Measurements from ENCODE around the gene VEZT. TPM values are rescaled to one million over a fixed set of nuclear protein-coding genes. Genes with fewer than 3 reads are reported as not detected.

The VEZT gene
- polyA plus RNA-seq, 4 donors = 11.3 to 49.7 (median 18.1) TPM

DNA sequence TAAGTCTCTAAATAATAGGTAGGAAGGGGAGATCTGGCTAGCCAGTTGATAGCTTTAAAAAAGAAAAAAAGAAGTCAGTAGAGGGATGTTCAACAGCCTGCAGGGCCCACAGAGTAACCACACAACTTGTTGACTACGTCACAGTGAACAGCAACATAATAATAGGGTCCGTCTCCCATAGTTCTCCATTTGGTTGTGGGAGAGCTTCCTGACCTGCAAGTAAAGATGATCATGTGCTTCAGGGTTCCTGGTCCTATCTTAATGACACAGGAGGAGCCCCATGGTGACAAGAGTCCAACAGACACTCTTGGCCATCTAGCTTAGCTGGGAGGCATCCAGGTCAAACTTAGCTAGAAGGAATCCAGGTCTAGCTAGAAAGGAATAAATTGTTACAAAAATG, 36.5 kb upstream of the VEZT start:
- Histone ChIP-seq H3K4me1 (ENCODE audit: control insufficient read depth in 3 of 3, insufficient read depth in 2 of 3, low read depth in 1 of 3, low read length in 2 of 3) (peaks cover 0 to 10% (median 0%) of the 10 kb centered on the region in 3 donors), H3K36me3 (ENCODE audit: control insufficient read depth in 3 of 3, insufficient read depth in 2 of 3, low read depth in 1 of 3, low read length in 3 of 3) (peaks cover 0 to 22% (median 0%) of the 10 kb centered on the region in 3 donors), H3K27me3 (ENCODE audit: control insufficient read depth in 3 of 3, insufficient read depth in 3 of 3, low read length in 3 of 3) (no peaks in the 10 kb centered on the region), H3K27ac (ENCODE audit: low read depth in 1 of 3, low read length in 2 of 3) (peak overlapping the region in 1 of 3 donors; percentile 74), H3K4me3 (ENCODE audit: low read depth in 1 of 3, low read length in 3 of 3) (no peak overlapping the region), H3K9me3 (ENCODE audit: control insufficient read depth in 2 of 2, insufficient read depth in 1 of 2, low read depth in 1 of 2, low read length in 1 of 2) (no peaks in the 10 kb centered on the region)
- FAIRE-seq (no peak), DNase-seq (peak in 1 of 2 donors; percentile 63)
- 89 to 93% (median 90%) methylated on average over 2 of the region's 2 CpGs for WGBS, 3 donors

DNA sequence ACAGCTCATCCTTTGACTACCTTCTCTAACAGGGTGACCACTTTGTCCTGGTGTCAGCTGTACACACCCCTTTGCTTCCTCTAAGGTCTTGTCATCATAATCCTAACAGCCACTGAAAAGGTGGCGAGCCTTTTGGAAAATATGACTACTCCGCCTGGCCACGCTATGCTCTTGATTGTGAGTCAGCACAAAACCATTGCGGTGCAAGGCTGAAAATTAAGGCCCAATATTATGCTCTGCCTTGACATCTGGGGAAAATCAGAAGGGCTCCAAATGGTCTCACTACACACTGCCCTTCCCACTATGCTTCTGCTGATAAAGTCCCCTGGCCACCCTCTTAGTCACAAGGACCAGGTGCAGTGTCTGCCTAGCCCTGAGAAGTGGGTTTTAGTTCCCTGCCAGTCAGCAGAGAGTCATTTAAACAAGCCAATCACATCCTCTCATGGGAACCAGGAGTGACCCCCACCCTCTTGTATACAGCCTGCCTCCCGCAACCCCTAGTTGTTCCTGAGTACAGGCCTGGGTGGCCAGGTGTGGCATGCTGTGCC, 34.7 kb upstream of the VEZT start:
- Histone ChIP-seq H3K4me3 (ENCODE audit: low read depth in 1 of 3, low read length in 3 of 3) (no peak overlapping the region), H3K27ac (ENCODE audit: low read depth in 1 of 3, low read length in 2 of 3) (no peak overlapping the region), H3K27me3 (ENCODE audit: control insufficient read depth in 3 of 3, insufficient read depth in 3 of 3, low read length in 3 of 3) (no peaks in the 10 kb centered on the region), H3K4me1 (ENCODE audit: control insufficient read depth in 3 of 3, insufficient read depth in 2 of 3, low read depth in 1 of 3, low read length in 2 of 3) (peaks cover 0 to 12% (median 0%) of the 10 kb centered on the region in 3 donors), H3K36me3 (ENCODE audit: control insufficient read depth in 3 of 3, insufficient read depth in 2 of 3, low read depth in 1 of 3, low read length in 3 of 3) (peaks cover 0 to 22% (median 0%) of the 10 kb centered on the region in 3 donors), H3K9me3 (ENCODE audit: control insufficient read depth in 2 of 2, insufficient read depth in 1 of 2, low read depth in 1 of 2, low read length in 1 of 2) (no peaks in the 10 kb centered on the region)
- FAIRE-seq = no peak
- no peak for DNase-seq
- 68 to 75% (median 71%) methylated on average over 5 of the region's 5 CpGs for WGBS, 3 donors

DNA sequence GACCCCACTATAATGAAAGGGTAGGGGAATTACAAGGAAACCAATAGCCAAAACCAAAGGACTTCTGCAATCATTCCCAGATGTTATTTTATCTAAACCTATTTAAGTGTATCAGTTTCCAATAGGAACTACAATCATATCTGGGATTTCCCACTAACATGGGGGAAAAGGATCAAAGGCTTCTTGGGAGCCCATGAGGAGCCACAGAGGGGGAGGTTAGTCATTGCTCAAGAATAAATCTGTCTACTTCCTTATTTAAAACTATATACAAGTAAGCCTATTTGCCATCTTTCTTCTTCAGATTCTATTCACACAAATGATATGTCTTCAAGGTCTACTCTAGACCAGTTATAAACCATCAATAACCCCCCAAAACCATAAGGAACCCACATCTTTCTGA, 33.5 kb upstream of the VEZT start:
- no peak overlapping the region for H3K4me3 ChIP-seq (ENCODE audit: low read depth in 1 of 3, low read length in 3 of 3)
- peaks cover 0 to 21% (median 0%) of the 10 kb centered on the region in 3 donors for H3K4me1 ChIP-seq (ENCODE audit: control insufficient read depth in 3 of 3, insufficient read depth in 2 of 3, low read depth in 1 of 3, low read length in 2 of 3)
- H3K9me3 ChIP-seq (ENCODE audit: control insufficient read depth in 2 of 2, insufficient read depth in 1 of 2, low read depth in 1 of 2, low read length in 1 of 2) = no peaks in the 10 kb centered on the region
- peaks cover 0 to 20% (median 0%) of the 10 kb centered on the region in 3 donors for H3K36me3 ChIP-seq (ENCODE audit: control insufficient read depth in 3 of 3, insufficient read depth in 2 of 3, low read depth in 1 of 3, low read length in 3 of 3)
- FAIRE-seq (no peak), DNase-seq (no peak)
- H3K27ac ChIP-seq (ENCODE audit: low read depth in 1 of 3, low read length in 2 of 3) = no peak overlapping the region
- H3K27me3 ChIP-seq (ENCODE audit: control insufficient read depth in 3 of 3, insufficient read depth in 3 of 3, low read length in 3 of 3) = no peaks in the 10 kb centered on the region

DNA sequence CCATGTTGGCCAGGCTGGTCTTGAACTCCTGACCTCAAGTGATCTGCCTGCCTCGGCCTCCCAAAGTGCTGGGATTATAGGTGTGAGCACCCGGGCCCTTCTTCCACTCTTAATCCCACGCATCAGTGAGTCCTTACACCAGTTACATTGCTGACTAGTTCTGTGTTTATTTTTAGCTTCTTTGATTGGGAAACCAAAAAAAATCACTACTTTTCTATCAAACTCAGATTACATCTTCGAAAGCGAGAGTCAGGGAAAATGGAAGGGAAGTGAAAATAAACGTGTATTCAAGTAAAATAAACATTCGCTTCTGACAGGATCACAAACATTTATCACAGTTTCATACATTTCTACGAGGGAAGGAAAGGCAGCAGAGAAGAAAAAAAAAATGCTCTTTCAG, 32.5 kb upstream of the VEZT start:
- Histone ChIP-seq H3K4me3 (ENCODE audit: low read depth in 1 of 3, low read length in 3 of 3) (no peak overlapping the region), H3K27me3 (ENCODE audit: control insufficient read depth in 3 of 3, insufficient read depth in 3 of 3, low read length in 3 of 3) (no peaks in the 10 kb centered on the region), H3K36me3 (ENCODE audit: control insufficient read depth in 3 of 3, insufficient read depth in 2 of 3, low read depth in 1 of 3, low read length in 3 of 3) (peaks cover 0 to 18% (median 0%) of the 10 kb centered on the region in 3 donors), H3K27ac (ENCODE audit: low read depth in 1 of 3, low read length in 2 of 3) (no peak overlapping the region), H3K9me3 (ENCODE audit: control insufficient read depth in 2 of 2, insufficient read depth in 1 of 2, low read depth in 1 of 2, low read length in 1 of 2) (no peaks in the 10 kb centered on the region), H3K4me1 (ENCODE audit: control insufficient read depth in 3 of 3, insufficient read depth in 2 of 3, low read depth in 1 of 3, low read length in 2 of 3) (peaks cover 0 to 21% (median 0%) of the 10 kb centered on the region in 3 donors)
- 79 to 89% (median 87%) methylated on average over 8 of the region's 8 CpGs for WGBS, 3 donors
- DNase-seq (no peak), FAIRE-seq (no peak)

DNA sequence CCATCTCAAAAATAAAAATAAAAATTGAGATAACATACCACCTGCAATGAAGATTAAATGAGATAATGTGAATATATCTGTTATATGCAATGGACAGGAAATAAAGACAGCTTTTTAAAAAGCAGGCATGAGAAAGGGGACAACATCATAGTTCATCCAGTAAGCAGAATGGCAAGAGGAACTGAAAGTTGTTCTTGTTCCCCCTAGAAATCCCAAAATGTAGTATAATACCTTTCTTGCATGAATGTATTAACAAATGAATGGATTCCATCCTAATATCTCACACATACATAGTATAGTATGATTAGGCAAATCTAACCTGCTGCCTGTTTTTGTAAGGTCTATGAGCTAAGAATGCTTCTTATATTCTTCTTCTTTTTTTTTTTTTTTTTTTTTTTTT, 31.8 kb upstream of the VEZT start:
- no peaks in the 10 kb centered on the region for H3K27me3 ChIP-seq (ENCODE audit: control insufficient read depth in 3 of 3, insufficient read depth in 3 of 3, low read length in 3 of 3)
- DNase-seq (no peak), FAIRE-seq (no peak)
- no peaks in the 10 kb centered on the region for H3K9me3 ChIP-seq (ENCODE audit: control insufficient read depth in 2 of 2, insufficient read depth in 1 of 2, low read depth in 1 of 2, low read length in 1 of 2)
- peaks cover 0 to 18% (median 0%) of the 10 kb centered on the region in 3 donors for H3K36me3 ChIP-seq (ENCODE audit: control insufficient read depth in 3 of 3, insufficient read depth in 2 of 3, low read depth in 1 of 3, low read length in 3 of 3)
- H3K4me1 ChIP-seq (ENCODE audit: control insufficient read depth in 3 of 3, insufficient read depth in 2 of 3, low read depth in 1 of 3, low read length in 2 of 3) = peaks cover 0 to 19% (median 0%) of the 10 kb centered on the region in 3 donors
- H3K27ac ChIP-seq (ENCODE audit: low read depth in 1 of 3, low read length in 2 of 3) = no peak overlapping the region
- H3K4me3 ChIP-seq (ENCODE audit: low read depth in 1 of 3, low read length in 3 of 3) = no peak overlapping the region

DNA sequence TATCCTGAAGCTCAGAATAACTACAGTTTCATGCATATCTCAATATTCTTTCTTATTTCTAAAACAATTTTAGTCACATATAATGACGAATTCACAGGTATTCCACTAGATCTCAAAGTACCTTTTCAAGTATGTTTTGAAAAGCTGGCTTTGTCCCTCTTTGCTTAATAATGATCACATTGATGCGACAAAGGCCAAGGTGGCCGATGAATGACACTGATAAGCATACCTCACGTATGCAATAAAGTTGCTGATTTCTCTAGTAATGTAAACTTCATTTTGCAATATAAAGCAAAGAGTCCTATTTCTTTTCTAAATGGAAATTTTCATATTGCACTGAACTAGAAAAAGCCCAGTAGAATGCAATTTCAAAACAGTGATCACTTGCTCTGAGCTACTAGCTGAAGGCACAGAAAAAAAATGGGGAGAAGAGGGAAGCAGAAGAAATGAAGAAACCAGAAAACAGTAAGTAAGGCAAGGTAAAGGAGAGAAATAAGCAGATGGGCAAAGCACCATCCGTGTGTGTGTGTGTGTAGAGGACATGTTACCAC, 29.7 kb upstream of the VEZT start:
- peak in 1 of 2 donors; percentile 68 for DNase-seq
- Histone ChIP-seq H3K9me3 (ENCODE audit: control insufficient read depth in 2 of 2, insufficient read depth in 1 of 2, low read depth in 1 of 2, low read length in 1 of 2) (no peaks in the 10 kb centered on the region), H3K27me3 (ENCODE audit: control insufficient read depth in 3 of 3, insufficient read depth in 3 of 3, low read length in 3 of 3) (no peaks in the 10 kb centered on the region), H3K4me1 (ENCODE audit: control insufficient read depth in 3 of 3, insufficient read depth in 2 of 3, low read depth in 1 of 3, low read length in 2 of 3) (peaks cover 0 to 12% (median 0%) of the 10 kb centered on the region in 3 donors), H3K4me3 (ENCODE audit: low read depth in 1 of 3, low read length in 3 of 3) (no peak overlapping the region), H3K36me3 (ENCODE audit: control insufficient read depth in 3 of 3, insufficient read depth in 2 of 3, low read depth in 1 of 3, low read length in 3 of 3) (peaks cover 0 to 13% (median 0%) of the 10 kb centered on the region in 3 donors), H3K27ac (ENCODE audit: low read depth in 1 of 3, low read length in 2 of 3) (peak overlapping the region in 1 of 3 donors; percentile 75)
- WGBS, 3 donors = 18 to 58% (median 45%) methylated on average over 5 of the region's 5 CpGs
- FAIRE-seq = no peak

DNA sequence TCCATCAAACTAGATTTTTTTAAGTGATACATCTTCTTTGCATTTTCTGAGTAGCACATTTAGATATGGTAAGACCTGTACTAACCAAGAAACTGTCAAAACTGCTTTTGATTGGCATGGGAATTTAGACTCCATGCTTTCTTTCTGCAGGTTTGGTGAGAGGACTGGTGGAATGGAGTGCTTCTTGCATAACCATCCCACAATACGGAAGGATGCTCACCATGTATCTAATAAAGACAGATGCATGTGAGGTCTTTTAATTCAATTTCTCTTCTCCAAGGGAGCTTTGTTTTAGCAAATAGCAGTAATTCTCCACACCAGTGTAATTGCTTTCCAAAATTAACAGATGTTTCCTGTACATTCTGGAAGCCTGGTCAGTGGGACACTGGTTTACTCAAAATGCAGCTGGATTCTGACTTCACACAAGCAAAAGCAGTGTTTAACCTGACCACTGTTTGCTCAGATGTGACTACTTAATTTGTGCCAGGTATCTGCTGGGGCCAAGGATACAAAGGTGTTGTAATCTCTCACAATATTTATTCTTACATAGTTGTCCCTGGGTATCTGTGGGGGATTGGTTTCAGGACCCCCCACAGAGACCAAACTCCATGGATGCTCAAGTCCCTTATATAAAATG, 26.4 kb upstream of the VEZT start:
- no peak overlapping the region for H3K27ac ChIP-seq (ENCODE audit: low read depth in 1 of 3, low read length in 2 of 3)
- peaks cover 0 to 12% (median 0%) of the 10 kb centered on the region in 3 donors for H3K4me1 ChIP-seq (ENCODE audit: control insufficient read depth in 3 of 3, insufficient read depth in 2 of 3, low read depth in 1 of 3, low read length in 2 of 3)
- DNase-seq (no peak), FAIRE-seq (no peak)
- peaks cover 0 to 5% (median 0%) of the 10 kb centered on the region in 3 donors for H3K36me3 ChIP-seq (ENCODE audit: control insufficient read depth in 3 of 3, insufficient read depth in 2 of 3, low read depth in 1 of 3, low read length in 3 of 3)
- H3K27me3 ChIP-seq (ENCODE audit: control insufficient read depth in 3 of 3, insufficient read depth in 3 of 3, low read length in 3 of 3) = no peaks in the 10 kb centered on the region
- H3K9me3 ChIP-seq (ENCODE audit: control insufficient read depth in 2 of 2, insufficient read depth in 1 of 2, low read depth in 1 of 2, low read length in 1 of 2) = no peaks in the 10 kb centered on the region
- 75 to 97% (median 93%) methylated on average over 1 of the region's 1 CpG for WGBS, 3 donors
- no peak overlapping the region for H3K4me3 ChIP-seq (ENCODE audit: low read depth in 1 of 3, low read length in 3 of 3)

DNA sequence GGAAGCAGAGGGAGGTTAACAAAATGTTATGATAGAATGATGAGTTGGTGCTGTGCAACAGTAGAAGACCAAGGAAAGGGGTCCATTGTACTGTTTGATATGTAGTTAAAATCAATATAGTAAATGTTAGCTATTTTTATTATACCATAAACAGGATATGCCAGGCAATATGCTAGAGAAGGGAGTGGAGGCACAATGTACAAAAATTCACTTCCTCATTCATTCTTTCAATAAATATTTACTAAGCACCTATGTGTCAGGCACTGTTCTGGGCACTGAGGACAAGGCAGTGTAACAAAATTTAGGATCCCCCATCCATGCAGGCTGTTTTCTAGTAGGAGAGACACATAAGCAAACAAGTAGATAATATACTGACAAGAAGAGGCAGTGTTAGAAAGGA, 25.3 kb upstream of the VEZT start:
- no peaks in the 10 kb centered on the region for H3K9me3 ChIP-seq (ENCODE audit: control insufficient read depth in 2 of 2, insufficient read depth in 1 of 2, low read depth in 1 of 2, low read length in 1 of 2)
- H3K27ac ChIP-seq (ENCODE audit: low read depth in 1 of 3, low read length in 2 of 3) = no peak overlapping the region
- FAIRE-seq (no peak), DNase-seq (no peak)
- no peak overlapping the region for H3K4me3 ChIP-seq (ENCODE audit: low read depth in 1 of 3, low read length in 3 of 3)
- H3K27me3 ChIP-seq (ENCODE audit: control insufficient read depth in 3 of 3, insufficient read depth in 3 of 3, low read length in 3 of 3) = no peaks in the 10 kb centered on the region
- H3K4me1 ChIP-seq (ENCODE audit: control insufficient read depth in 3 of 3, insufficient read depth in 2 of 3, low read depth in 1 of 3, low read length in 2 of 3) = peaks cover 0 to 12% (median 0%) of the 10 kb centered on the region in 3 donors
- peaks cover 0 to 5% (median 0%) of the 10 kb centered on the region in 3 donors for H3K36me3 ChIP-seq (ENCODE audit: control insufficient read depth in 3 of 3, insufficient read depth in 2 of 3, low read depth in 1 of 3, low read length in 3 of 3)

Data from small intestine (tissue), 7 donors.